Left kidney (tissue), 2 donors: ENCODE measurements around the gene PIGK. TPM values are rescaled to one million over a fixed set of nuclear protein-coding genes. Genes with fewer than 3 reads are reported as not detected.

Experiments
- DNase-seq: peaks from one replicate; pipeline ENCODE4 v3.0.0-alpha.2; 2013
- polyA plus RNA-seq: library from polyadenylated mRNA; unstranded; fragments of 120-200 nt; gene quantifications from one replicate; pipeline ENCODE4 v1.2.1, GENCODE V29; 2013; ENCODE audit not compliant: insufficient read length

The PIGK gene
- polyA plus RNA-seq, 1 donor: 49.0 TPM

- DNase-seq: no peak
Measured at GRCh38 chr1:77100875-77101274, 118.4 kb downstream of the PIGK start.

GRCh38 chr1:77096496-77097255 lies 122.6 kb downstream of the PIGK start:
- no peak for DNase-seq

- DNase-seq: peak; percentile 3
Measured at GRCh38 chr1:77095236-77095635, 124.0 kb downstream of the PIGK start.

GRCh38 chr1:77089756-77090155 lies 129.5 kb downstream of the PIGK start:
- DNase-seq: no peak

- DNase-seq: no peak
Measured at GRCh38 chr1:77085109-77085508, 134.1 kb downstream of the PIGK start.

- DNase-seq: no peak
Measured at GRCh38 chr1:77084457-77084856, 134.8 kb downstream of the PIGK start.

- no peak for DNase-seq
Measured at GRCh38 chr1:77081834-77082233, 137.4 kb downstream of the PIGK start.

GRCh38 chr1:77076759-77077158 lies 142.5 kb downstream of the PIGK start:
- no peak for DNase-seq

- DNase-seq: no peak
Measured at GRCh38 chr1:77068013-77068412, 151.2 kb downstream of the PIGK start.

GRCh38 chr1:77065693-77066342 lies 153.4 kb downstream of the PIGK start:
- no peak for DNase-seq

GRCh38 chr1:77064246-77064645 lies 155.0 kb downstream of the PIGK start:
- no peak for DNase-seq

GRCh38 chr1:77063118-77063517 lies 156.1 kb downstream of the PIGK start:
- DNase-seq: no peak

- no peak for DNase-seq
Measured at GRCh38 chr1:77061162-77061561, 158.1 kb downstream of the PIGK start.

- no peak for DNase-seq
Measured at GRCh38 chr1:77060000-77060399, 159.2 kb downstream of the PIGK start.

GRCh38 chr1:77057994-77058585 lies 161.1 kb downstream of the PIGK start:
- DNase-seq: no peak

GRCh38 chr1:77056525-77056924 lies 162.7 kb downstream of the PIGK start:
- DNase-seq: no peak

GRCh38 chr1:77051425-77051824 lies 167.8 kb downstream of the PIGK start:
- DNase-seq: no peak

GRCh38 chr1:77048615-77049005 lies 170.6 kb downstream of the PIGK start:
- DNase-seq: no peak

GRCh38 chr1:77047978-77048614 lies 171.1 kb downstream of the PIGK start:
- DNase-seq: no peak

- DNase-seq: no peak
Measured at GRCh38 chr1:77047575-77047974, 171.7 kb downstream of the PIGK start.

- DNase-seq: no peak
Measured at GRCh38 chr1:77044133-77044849, 174.9 kb downstream of the PIGK start.

GRCh38 chr1:77040826-77041225 lies 178.4 kb downstream of the PIGK start:
- no peak for DNase-seq
